ENCODE results near the gene EFNB1.

Gene EFNB1

GRCh38 chrX:68823413-68824151 is 5.2 kb upstream of the EFNB1 start:
- TF ChIP-seq CTCF (IDR thresholded peaks at IDR 0.05; ENCODE audit: low read depth, low read length) = no peak
- DNase-seq (ENCODE audit: extremely low read depth, low read depth) = no peak

- no peak for TF ChIP-seq CTCF (IDR thresholded peaks at IDR 0.05; ENCODE audit: low read depth, low read length)
- no peak for DNase-seq (ENCODE audit: extremely low read depth, low read depth)
Observed at GRCh38 chrX:68824152-68824433, 4.7 kb upstream of the EFNB1 start.

- no peak for TF ChIP-seq CTCF (IDR thresholded peaks at IDR 0.05; ENCODE audit: low read depth, low read length)
Observed at GRCh38 chrX:68824565-68825125, 4.2 kb upstream of the EFNB1 start.

GRCh38 chrX:68826113-68826980 is 2.5 kb upstream of the EFNB1 start:
- no peak for DNase-seq (ENCODE audit: extremely low read depth, low read depth)
- no peak for TF ChIP-seq CTCF (IDR thresholded peaks at IDR 0.05; ENCODE audit: low read depth, low read length)

More at GRCh38 chrX:68824565-68825125, 4.2 kb upstream of the EFNB1 start:
- DNase-seq (ENCODE audit: extremely low read depth, low read depth) = no peak

- no peak for DNase-seq (ENCODE audit: extremely low read depth, low read depth)
- TF ChIP-seq CTCF (IDR thresholded peaks at IDR 0.05; ENCODE audit: low read depth, low read length) = no peak
Observed at GRCh38 chrX:68827256-68827655, 1.6 kb upstream of the EFNB1 start.

- peak; percentile 49 for DNase-seq (ENCODE audit: extremely low read depth, low read depth)
- peak; percentile 83 for TF ChIP-seq CTCF (IDR thresholded peaks at IDR 0.05; ENCODE audit: low read depth, low read length)
Observed at GRCh38 chrX:68827848-68828624, 785 bp upstream of the EFNB1 start.

Measured in AG09319 (cell line).